Panc1 (cell line): ENCODE data around the gene NSD1. TPM values are rescaled to one million over a fixed set of nuclear protein-coding genes. Genes with fewer than 3 reads are reported as not detected.

Experiments used
- ATAC-seq: fragments of 200-7000 bp; cut with Tn5 transposase; 2 replicates; pipeline ENCODE4 v1.9.1; 2020; ENCODE audit warnings: mild to moderate bottlenecking, moderate library complexity
- BruUV-seq: library from RNA; stranded (reverse); fragments of 400-500 nt; replicated peaks from 2 replicates; lab custom pipeline; 2021; lab: Mats Ljungman, UMichigan
- CTCF ChIA-PET: fragments of 300-600 bp; sonication (Branson Sonifier 250); formaldehyde crosslinking; loops from one replicate; lab custom pipeline; 2022; ENCODE audit warnings: antibody characterized with exemption; lab: Charles Lee
- POLR2A ChIA-PET: fragments of 300-600 bp; sonication (Branson Sonifier 250); formaldehyde crosslinking; loops from one replicate; lab custom pipeline; 2022; ENCODE audit warnings: antibody characterized with exemption; lab: Charles Lee
- DNase-seq: peaks from one replicate; pipeline ENCODE4 v3.0.0-alpha.2; 2010; ENCODE audit warnings: low read depth, low spot score
- H3K27ac ChIP-seq: 2 replicates; pipeline ENCODE4 v1.5.1; 2011; ENCODE audit warnings: mild to moderate bottlenecking, low read length, inconsistent platforms
- H3K27me3 ChIP-seq: fragments of 200-500 bp; sonication (Bioruptor generic); 2 replicates; pipeline ENCODE4 v1.6.0; 2014; ENCODE audit warnings: low read length, inconsistent platforms; ENCODE audit not compliant: control insufficient read depth, insufficient read depth
- H3K36me3 ChIP-seq: fragments of 200-500 bp; sonication (Bioruptor generic); 2 replicates; pipeline ENCODE4 v1.5.1; 2014; ENCODE audit warnings: inconsistent platforms, mild to moderate bottlenecking, low read length, moderate library complexity; ENCODE audit not compliant: control insufficient read depth, insufficient read depth
- H3K4me1 ChIP-seq: 2 replicates; pipeline ENCODE4 v1.5.1; 2011; ENCODE audit warnings: inconsistent platforms, mild to moderate bottlenecking, low read length, moderate library complexity; ENCODE audit not compliant: control insufficient read depth, insufficient read depth
- H3K4me3 ChIP-seq, 2 experiments: 2 replicates each; pipeline ENCODE4 v1.5.1; 2011 to 2012; ENCODE audit warnings: low read depth in 2 of 2, low read length in 2 of 2, mild to moderate bottlenecking in 2 of 2, inconsistent platforms in 1 of 2, moderate library complexity in 1 of 2
- H3K9me3 ChIP-seq: fragments of 200-500 bp; sonication (Bioruptor generic); 2 replicates; pipeline ENCODE4 v1.5.1; 2014; ENCODE audit warnings: low read depth, mild to moderate bottlenecking, inconsistent platforms, low read length, moderate library complexity; ENCODE audit not compliant: control insufficient read depth, insufficient read depth
- POLR2AphosphoS5 ChIP-seq: IDR thresholded peaks from 2 replicates; pipeline ENCODE4 v1.6.1; 2012; ENCODE audit warnings: mild to moderate bottlenecking, low read depth, low read length, moderate library complexity
- SIN3A ChIP-seq: IDR thresholded peaks from 2 replicates; pipeline ENCODE4 v1.6.1; 2012; ENCODE audit warnings: low read depth, mild to moderate bottlenecking, low read length, moderate library complexity, borderline replicate concordance; ENCODE audit not compliant: insufficient read depth
- TCF7L2 ChIP-seq: IDR thresholded peaks from 2 replicates; pipeline ENCODE4 v1.6.1; 2011; ENCODE audit warnings: mild to moderate bottlenecking, low read depth, low read length, inconsistent platforms
- in situ Hi-C: cut with HindIII; loops from 2 replicates; pipeline ENCODE4 v1.10.0; 2016; ENCODE audit warnings: low sequenced_read_pairs, low pct_unique_long_range_greater_than_20kb
- intact Hi-C: fragments of 100-400 bp; cut with micrococcal nuclease; formaldehyde crosslinking; loops from one replicate; pipeline ENCODE4 v1.10.0; 2022; ENCODE audit not compliant: unreplicated experiment
- total RNA-seq: library from RNA; stranded (reverse); gene quantifications from one replicate; pipeline ENCODE4 v1.2.1, GENCODE V29; 2021; ENCODE audit not compliant: unreplicated experiment
- TF ChIP-seq, protein P1 (sequence below), 2 experiments: IDR thresholded peaks; 2 replicates each; pipeline ENCODE4 v1.6.1; 2011 to 2012; ENCODE audit warnings: low read depth in 2 of 2, control low read depth in 1 of 2, low read length in 1 of 2, mild to moderate bottlenecking in 1 of 2, moderate library complexity in 1 of 2; ENCODE audit not compliant: insufficient read depth in 1 of 2
- TF ChIP-seq, protein P2 (sequence below): fragments of 450-650 bp; IDR thresholded peaks from 2 replicates; pipeline ENCODE4 v1.5.1; 2017; ENCODE audit warnings: mild to moderate bottlenecking

The NSD1 gene
- total RNA-seq, 1 experiment from 2014 or later, result 58.7 TPM

DNA sequence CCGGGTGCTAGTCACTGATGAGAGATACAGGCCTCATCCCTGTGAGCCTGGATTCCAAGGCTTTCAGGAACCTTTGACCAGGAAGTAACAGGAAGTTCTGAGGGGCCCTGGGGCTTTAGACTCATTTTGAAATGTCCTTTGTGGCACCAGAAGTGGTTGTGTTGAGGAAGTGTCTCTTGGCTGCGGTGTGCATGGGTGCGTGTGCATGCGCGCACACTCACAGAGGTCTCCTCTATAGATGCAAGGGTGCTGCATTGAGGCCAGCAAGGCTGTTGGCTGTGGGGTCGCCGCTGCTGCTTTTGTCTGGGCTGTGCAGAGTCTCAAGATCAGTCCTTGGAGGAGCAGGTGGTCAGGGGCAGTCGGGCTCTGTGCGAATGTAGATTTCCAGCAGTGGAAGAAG lies 162.4 kb downstream of the NSD1 start:
- TF ChIP-seq SIN3A, result no peak
- TF ChIP-seq, protein P1, sequence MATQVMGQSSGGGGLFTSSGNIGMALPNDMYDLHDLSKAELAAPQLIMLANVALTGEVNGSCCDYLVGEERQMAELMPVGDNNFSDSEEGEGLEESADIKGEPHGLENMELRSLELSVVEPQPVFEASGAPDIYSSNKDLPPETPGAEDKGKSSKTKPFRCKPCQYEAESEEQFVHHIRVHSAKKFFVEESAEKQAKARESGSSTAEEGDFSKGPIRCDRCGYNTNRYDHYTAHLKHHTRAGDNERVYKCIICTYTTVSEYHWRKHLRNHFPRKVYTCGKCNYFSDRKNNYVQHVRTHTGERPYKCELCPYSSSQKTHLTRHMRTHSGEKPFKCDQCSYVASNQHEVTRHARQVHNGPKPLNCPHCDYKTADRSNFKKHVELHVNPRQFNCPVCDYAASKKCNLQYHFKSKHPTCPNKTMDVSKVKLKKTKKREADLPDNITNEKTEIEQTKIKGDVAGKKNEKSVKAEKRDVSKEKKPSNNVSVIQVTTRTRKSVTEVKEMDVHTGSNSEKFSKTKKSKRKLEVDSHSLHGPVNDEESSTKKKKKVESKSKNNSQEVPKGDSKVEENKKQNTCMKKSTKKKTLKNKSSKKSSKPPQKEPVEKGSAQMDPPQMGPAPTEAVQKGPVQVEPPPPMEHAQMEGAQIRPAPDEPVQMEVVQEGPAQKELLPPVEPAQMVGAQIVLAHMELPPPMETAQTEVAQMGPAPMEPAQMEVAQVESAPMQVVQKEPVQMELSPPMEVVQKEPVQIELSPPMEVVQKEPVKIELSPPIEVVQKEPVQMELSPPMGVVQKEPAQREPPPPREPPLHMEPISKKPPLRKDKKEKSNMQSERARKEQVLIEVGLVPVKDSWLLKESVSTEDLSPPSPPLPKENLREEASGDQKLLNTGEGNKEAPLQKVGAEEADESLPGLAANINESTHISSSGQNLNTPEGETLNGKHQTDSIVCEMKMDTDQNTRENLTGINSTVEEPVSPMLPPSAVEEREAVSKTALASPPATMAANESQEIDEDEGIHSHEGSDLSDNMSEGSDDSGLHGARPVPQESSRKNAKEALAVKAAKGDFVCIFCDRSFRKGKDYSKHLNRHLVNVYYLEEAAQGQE (IDR thresholded peaks at IDR 0.05; ENCODE audit: insufficient read depth in 1 of 2, low read depth in 2 of 2, low read length in 1 of 2), result no peak
- TF ChIP-seq, protein P2, sequence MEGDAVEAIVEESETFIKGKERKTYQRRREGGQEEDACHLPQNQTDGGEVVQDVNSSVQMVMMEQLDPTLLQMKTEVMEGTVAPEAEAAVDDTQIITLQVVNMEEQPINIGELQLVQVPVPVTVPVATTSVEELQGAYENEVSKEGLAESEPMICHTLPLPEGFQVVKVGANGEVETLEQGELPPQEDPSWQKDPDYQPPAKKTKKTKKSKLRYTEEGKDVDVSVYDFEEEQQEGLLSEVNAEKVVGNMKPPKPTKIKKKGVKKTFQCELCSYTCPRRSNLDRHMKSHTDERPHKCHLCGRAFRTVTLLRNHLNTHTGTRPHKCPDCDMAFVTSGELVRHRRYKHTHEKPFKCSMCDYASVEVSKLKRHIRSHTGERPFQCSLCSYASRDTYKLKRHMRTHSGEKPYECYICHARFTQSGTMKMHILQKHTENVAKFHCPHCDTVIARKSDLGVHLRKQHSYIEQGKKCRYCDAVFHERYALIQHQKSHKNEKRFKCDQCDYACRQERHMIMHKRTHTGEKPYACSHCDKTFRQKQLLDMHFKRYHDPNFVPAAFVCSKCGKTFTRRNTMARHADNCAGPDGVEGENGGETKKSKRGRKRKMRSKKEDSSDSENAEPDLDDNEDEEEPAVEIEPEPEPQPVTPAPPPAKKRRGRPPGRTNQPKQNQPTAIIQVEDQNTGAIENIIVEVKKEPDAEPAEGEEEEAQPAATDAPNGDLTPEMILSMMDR, result no peak
- no peak for ATAC-seq
- CTCF ChIA-PET, result no interaction called here
- Histone ChIP-seq H3K4me3 (no peak overlapping the region), H3K36me3 (peaks cover 23% of the 10 kb centered on the region), H3K4me1 (peaks cover 9% of the 10 kb centered on the region), H3K9me3 (no peaks in the 10 kb centered on the region), H3K27me3 (no peaks in the 10 kb centered on the region), H3K27ac (no peak overlapping the region)
- POLR2A ChIA-PET, result no interaction called here
- BruUV-seq, result no TSS peak
- in situ Hi-C loops (no loop called here), intact Hi-C loops (no loop called here)
- no peak for DNase-seq

DNA sequence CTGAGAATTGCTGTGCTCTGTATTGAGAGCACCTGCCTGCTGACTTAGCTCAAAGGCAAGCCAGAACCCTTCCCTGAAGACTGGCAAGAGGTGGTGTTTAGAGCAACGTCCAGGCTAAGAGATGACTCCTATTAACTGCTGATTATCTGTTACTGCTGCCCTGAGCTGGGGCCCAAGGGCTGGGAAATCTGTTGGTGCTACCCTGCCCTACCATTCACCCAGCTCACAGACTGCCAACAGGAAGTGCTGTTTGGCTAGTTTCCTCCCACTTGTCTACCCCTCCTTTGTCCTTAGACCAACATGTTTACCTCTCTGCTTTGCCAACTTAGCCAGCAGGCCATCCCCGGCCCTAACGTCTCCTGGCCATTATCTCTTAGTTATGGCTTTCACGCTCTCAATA lies 163.0 kb downstream of the NSD1 start:
- Histone ChIP-seq H3K4me3 (no peak overlapping the region), H3K36me3 (peaks cover 21% of the 10 kb centered on the region), H3K27me3 (no peaks in the 10 kb centered on the region), H3K27ac (no peak overlapping the region), H3K9me3 (no peaks in the 10 kb centered on the region), H3K4me1 (peaks cover 15% of the 10 kb centered on the region)
- no TSS peak for BruUV-seq
- ChIA-PET POLR2A (no interaction called here), CTCF (no interaction called here)
- in situ Hi-C loops, result no loop called here
- ATAC-seq, result no peak
- intact Hi-C loops, result no loop called here
- no peak for DNase-seq
- no peak for TF ChIP-seq SIN3A
- TF ChIP-seq TCF7L2, result no peak
- TF ChIP-seq, protein P1 (IDR thresholded peaks at IDR 0.05; ENCODE audit: insufficient read depth in 1 of 2, low read depth in 2 of 2, low read length in 1 of 2), result no peak
- TF ChIP-seq, protein P2, result no peak
- TF ChIP-seq POLR2AphosphoS5, result no peak
